C4-2B (cell line): Measurements from ENCODE around the gene ALKBH3.

ENCODE experiments used
- H3K27ac ChIP-seq: fragments of 450-650 bp; 2 replicates; pipeline ENCODE4 v1.5.1; 2017
- ZFX ChIP-seq: fragments of 450-650 bp; IDR thresholded peaks from 2 replicates; pipeline ENCODE4 v1.6.1; 2017
- TF ChIP-seq, protein P1 (sequence below): fragments of 450-650 bp; conservative IDR thresholded peaks from 2 replicates; pipeline ENCODE4 v1.5.1; 2017; ENCODE audit warnings: mild to moderate bottlenecking

Gene ALKBH3

DNA sequence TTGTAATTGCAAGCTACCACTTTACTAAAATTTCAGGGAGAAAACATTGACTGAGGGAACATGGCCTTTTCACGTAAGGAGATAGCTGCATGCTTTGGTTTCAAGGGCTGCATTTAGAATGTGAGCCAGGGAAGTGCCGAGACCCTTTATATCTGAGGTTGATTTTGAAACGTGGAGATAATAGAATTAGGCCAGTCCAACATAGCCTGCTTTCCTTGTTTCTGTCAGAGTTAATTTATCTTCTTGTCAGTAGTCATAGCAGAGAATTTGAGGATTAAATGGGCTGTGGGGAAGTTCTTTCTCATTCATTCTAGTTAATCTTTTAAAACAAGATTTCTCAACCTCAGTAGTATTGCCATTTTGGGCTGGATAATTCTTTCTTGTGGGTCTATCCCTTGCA, 12.2 kb downstream of the ALKBH3 start:
- H3K27ac ChIP-seq: no peak overlapping the region
- TF ChIP-seq ZFX: no peak
- TF ChIP-seq, protein P1, sequence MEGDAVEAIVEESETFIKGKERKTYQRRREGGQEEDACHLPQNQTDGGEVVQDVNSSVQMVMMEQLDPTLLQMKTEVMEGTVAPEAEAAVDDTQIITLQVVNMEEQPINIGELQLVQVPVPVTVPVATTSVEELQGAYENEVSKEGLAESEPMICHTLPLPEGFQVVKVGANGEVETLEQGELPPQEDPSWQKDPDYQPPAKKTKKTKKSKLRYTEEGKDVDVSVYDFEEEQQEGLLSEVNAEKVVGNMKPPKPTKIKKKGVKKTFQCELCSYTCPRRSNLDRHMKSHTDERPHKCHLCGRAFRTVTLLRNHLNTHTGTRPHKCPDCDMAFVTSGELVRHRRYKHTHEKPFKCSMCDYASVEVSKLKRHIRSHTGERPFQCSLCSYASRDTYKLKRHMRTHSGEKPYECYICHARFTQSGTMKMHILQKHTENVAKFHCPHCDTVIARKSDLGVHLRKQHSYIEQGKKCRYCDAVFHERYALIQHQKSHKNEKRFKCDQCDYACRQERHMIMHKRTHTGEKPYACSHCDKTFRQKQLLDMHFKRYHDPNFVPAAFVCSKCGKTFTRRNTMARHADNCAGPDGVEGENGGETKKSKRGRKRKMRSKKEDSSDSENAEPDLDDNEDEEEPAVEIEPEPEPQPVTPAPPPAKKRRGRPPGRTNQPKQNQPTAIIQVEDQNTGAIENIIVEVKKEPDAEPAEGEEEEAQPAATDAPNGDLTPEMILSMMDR: no peak

DNA sequence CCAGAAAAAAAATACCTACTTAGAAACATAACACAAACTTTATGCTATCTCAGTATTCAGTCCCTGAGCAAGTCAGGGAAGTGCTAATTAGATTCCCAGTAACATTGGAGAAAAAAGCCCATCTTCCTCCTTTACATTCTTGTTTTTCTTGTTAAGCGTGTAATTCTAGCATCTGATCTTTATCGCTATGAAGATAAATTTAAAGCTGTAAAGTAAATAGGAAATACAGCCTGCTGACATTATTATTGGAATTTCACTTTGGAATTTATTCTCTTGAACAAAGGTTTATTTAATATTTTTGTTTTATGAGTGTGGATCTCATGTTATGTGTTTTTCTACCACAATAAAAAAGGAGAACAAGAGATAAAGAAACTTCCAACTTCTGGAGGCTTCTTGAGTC, 13.9 kb downstream of the ALKBH3 start:
- no peak overlapping the region for H3K27ac ChIP-seq

DNA sequence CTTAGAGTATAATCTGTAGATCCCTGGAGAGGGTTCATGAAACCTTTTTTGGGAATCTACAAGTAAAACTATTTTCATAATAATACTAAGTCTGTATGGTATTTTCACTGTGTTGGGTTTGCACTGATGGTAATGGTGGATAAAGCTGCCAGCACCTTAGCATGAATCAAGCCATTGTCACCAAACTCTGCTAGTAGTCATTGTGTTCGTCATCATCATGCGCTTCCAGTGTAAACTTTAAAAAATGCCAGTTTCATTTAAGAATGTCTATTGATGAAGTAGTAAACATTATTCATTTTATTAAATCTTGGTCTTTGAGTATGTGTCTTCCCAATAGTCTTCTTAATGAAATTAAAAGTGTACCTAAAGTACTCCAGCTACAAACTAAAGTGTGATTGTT, 15.0 kb downstream of the ALKBH3 start:
- TF ChIP-seq, protein P1: no peak
- TF ChIP-seq ZFX: no peak
- peak overlapping the region; percentile 73; the same call in 1 of the 2 replicates for H3K27ac ChIP-seq

More for the DNA sequence above, 13.9 kb downstream of the ALKBH3 start:
- no peak for TF ChIP-seq ZFX
- TF ChIP-seq, protein P1: no peak

DNA sequence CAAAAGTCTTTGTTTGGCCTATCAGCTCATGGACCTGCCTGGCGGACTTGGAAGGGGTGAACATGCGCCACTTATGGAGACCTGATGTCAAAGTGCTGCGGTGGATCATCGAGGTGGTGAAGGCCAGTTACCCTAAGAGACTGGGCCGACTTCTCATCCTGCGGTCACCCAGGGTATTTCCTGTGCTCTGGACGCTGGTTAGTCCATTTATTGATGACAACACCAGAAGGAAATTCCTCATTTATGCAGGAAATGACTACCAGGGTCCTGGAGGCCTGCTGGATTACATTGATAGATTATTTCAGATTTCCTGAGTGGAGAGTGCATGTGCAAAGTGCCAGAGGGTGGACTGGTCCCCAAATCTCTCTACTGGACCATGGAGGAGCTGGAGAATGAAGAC, 17.9 kb downstream of the ALKBH3 start:
- TF ChIP-seq, protein P1: no peak
- TF ChIP-seq ZFX: no peak
- no peak overlapping the region for H3K27ac ChIP-seq

DNA sequence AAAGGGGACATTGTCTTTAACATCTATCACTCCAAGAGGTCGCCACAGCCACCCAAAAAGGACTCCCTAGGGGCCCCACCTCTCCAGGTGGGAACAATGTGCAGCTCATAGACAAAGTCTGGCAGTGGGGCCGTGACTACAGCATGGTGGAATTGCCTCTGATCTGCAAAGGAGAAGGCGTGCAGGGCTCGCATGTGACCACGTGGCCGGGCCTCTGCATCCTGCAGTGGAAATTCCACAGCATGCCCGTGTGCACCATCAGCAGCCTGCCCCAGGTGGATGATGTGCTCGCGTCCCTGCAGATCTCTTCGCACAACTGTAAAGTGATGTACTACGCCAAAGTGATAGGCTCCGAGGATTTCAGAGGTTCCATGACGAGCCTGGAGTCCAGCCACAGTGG, 18.5 kb downstream of the ALKBH3 start:
- no peak for TF ChIP-seq ZFX
- TF ChIP-seq, protein P1: no peak
- H3K27ac ChIP-seq: no peak overlapping the region

DNA sequence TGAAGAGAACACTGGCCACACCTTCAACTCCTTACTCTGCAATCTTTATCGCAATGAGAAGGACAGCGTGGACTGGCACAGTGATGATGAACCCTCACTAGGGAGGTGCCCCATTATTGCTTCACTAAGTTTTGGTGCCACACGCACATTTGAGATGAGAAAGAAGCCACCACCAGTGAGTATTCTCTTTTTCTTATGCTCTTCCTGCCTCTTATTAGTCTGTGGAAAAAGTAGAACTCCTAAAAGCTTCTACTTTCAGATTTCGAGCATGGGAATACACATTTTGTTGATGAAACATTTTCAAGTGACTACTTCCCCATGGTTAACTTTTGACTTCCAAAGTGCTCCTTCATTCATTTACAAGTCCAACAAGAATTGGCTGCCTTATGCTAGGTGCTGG, 20.9 kb downstream of the ALKBH3 start:
- TF ChIP-seq, protein P1: no peak
- TF ChIP-seq ZFX: no peak

DNA sequence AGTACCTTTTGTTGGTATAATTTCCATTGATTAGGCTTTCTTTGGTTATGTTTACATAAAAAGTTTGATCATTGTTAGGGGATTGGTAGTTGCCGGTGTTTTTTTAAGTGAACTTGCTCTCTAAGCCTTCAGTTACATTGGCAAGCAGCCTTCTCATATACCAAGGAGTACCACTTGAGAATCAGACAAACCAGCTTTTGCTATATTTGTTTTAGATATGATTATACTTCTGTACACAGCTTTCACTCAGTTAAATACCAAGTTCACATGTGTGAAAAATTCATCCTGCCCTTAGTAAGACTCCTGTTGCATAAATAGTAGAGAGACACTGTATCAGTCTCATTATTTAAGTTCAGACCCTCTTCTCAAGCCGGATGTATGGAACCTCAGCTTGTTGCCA, 22.4 kb downstream of the ALKBH3 start:
- TF ChIP-seq ZFX: no peak
- TF ChIP-seq, protein P1: no peak
- H3K27ac ChIP-seq: no peak overlapping the region

More for the DNA sequence above, 20.9 kb downstream of the ALKBH3 start:
- H3K27ac ChIP-seq: no peak overlapping the region
